Suprapubic skin (tissue), 4 donors: Measurements from ENCODE around the gene INPP5F. TPM values are rescaled to one million over a fixed set of nuclear protein-coding genes. Genes with fewer than 3 reads are reported as not detected.

ENCODE experiments used
- DNase-seq, 2 donors: peaks; one replicate each; pipeline ENCODE4 v3.0.0-alpha.2; 2019; ENCODE audit warnings: low spot score in 2 of 2
- H3K27ac ChIP-seq: fragments of 200-600 bp; sonication (generic); one replicate; pipeline ENCODE4 v1.5.1; 2019
- H3K27me3 ChIP-seq: fragments of 200-600 bp; sonication (generic); one replicate; pipeline ENCODE4 v1.5.1; 2019
- H3K36me3 ChIP-seq: fragments of 200-600 bp; sonication (generic); one replicate; pipeline ENCODE4 v1.5.1; 2019
- H3K4me1 ChIP-seq: fragments of 200-600 bp; sonication (generic); one replicate; pipeline ENCODE4 v1.5.1; 2019
- H3K4me3 ChIP-seq: fragments of 200-600 bp; sonication (generic); one replicate; pipeline ENCODE4 v1.5.1; 2019; ENCODE audit warnings: mild to moderate bottlenecking
- H3K9me3 ChIP-seq: fragments of 200-600 bp; sonication (generic); one replicate; pipeline ENCODE4 v1.5.1; 2019
- CTCF ChIP-seq, 2 donors: fragments of 200-600 bp in 1 of 2; fragments of 450-650 bp in 1 of 2; sonication (generic) in 1 of 2; IDR thresholded peaks; one replicate each; pipeline ENCODE4 v1.5.1; 2016 to 2019; ENCODE audit warnings: antibody characterized with exemption in 2 of 2, mild to moderate bottlenecking in 1 of 2, moderate library complexity in 1 of 2
- EP300 ChIP-seq: sonication (generic); formaldehyde crosslinking; IDR thresholded peaks from one replicate; pipeline ENCODE4 v1.6.1; 2017; ENCODE audit warnings: antibody characterized with exemption
- POLR2A ChIP-seq, 2 donors: fragments of 450-650 bp; IDR thresholded peaks; one replicate each; pipeline ENCODE4 v1.6.1; 2017; ENCODE audit warnings: antibody characterized with exemption in 2 of 2, mild to moderate bottlenecking in 2 of 2, moderate library complexity in 2 of 2
- POLR2AphosphoS5 ChIP-seq, 3 donors: sonication (generic); formaldehyde crosslinking; IDR thresholded peaks; one replicate each; pipeline ENCODE4 v1.6.1; 2017; ENCODE audit warnings: antibody characterized with exemption in 3 of 3
- WGBS: methylation state at CpG from one replicate; pipeline ENCODE4 v1.1.5; 2018; 5-methylcytosine and 5-hydroxymethylcytosine counted together
- total RNA-seq, 4 donors: library from RNA; depleted of rRNA; stranded (reverse); fragments of >200 nt; gene quantifications; one replicate each; pipeline ENCODE4 v1.1.0, GENCODE V29; 2016

INPP5F gene
- total RNA-seq, 4 donors from 2014 or later: 16.1 to 38.6 (median 19.3) TPM

- WGBS: 35% methylated on average over 4 of the region's 4 CpGs
- no peak for DNase-seq
- Histone ChIP-seq H3K27me3 (no peaks in the 10 kb centered on the region), H3K4me3 (no peak overlapping the region), H3K4me1 (peaks cover 36% of the 10 kb centered on the region), H3K9me3 (no peaks in the 10 kb centered on the region), H3K36me3 (peaks cover 28% of the 10 kb centered on the region), H3K27ac (peak overlapping the region; percentile 81)
- no peak for TF ChIP-seq POLR2A (IDR thresholded peaks at IDR 0.05)
- no peak for TF ChIP-seq POLR2AphosphoS5 (IDR thresholded peaks at IDR 0.05)
- TF ChIP-seq CTCF (IDR thresholded peaks at IDR 0.05): no peak
- TF ChIP-seq EP300: no peak
Observed at GRCh38 chr10:119680050-119680449, 45.8 kb upstream of the INPP5F start.

- no peak overlapping the region for H3K4me3 ChIP-seq
- peaks cover 24% of the 10 kb centered on the region for H3K36me3 ChIP-seq
- WGBS: 36% methylated on average over 9 of the region's 9 CpGs
- H3K4me1 ChIP-seq: peaks cover 36% of the 10 kb centered on the region
- no peaks in the 10 kb centered on the region for H3K9me3 ChIP-seq
- no peaks in the 10 kb centered on the region for H3K27me3 ChIP-seq
- H3K27ac ChIP-seq: peak overlapping the region; percentile 81
- TF ChIP-seq POLR2A (IDR thresholded peaks at IDR 0.05) (no peak), CTCF (IDR thresholded peaks at IDR 0.05) (no peak), EP300 (no peak), POLR2AphosphoS5 (IDR thresholded peaks at IDR 0.05) (no peak)
- DNase-seq: no peak
Observed at GRCh38 chr10:119680650-119681081, 45.2 kb upstream of the INPP5F start.

- peaks cover 24% of the 10 kb centered on the region for H3K4me1 ChIP-seq
- WGBS: 20% methylated on average over 22 of the region's 24 CpGs
- peak in 1 of 2 donors; percentile 84 for DNase-seq
- no peaks in the 10 kb centered on the region for H3K36me3 ChIP-seq
- peak overlapping the region; percentile 25 for H3K4me3 ChIP-seq
- no peaks in the 10 kb centered on the region for H3K9me3 ChIP-seq
- H3K27me3 ChIP-seq: no peaks in the 10 kb centered on the region
- peak overlapping the region; percentile 69 for H3K27ac ChIP-seq
- TF ChIP-seq CTCF (IDR thresholded peaks at IDR 0.05): peak; percentile 87 to 91
- TF ChIP-seq POLR2A (IDR thresholded peaks at IDR 0.05): no peak
- peak in 1 of 3 donors; percentile 26 for TF ChIP-seq POLR2AphosphoS5 (IDR thresholded peaks at IDR 0.05)
Observed at GRCh38 chr10:119686465-119687191, 39.2 kb upstream of the INPP5F start.

GRCh38 chr10:119687192-119688032 lies 38.4 kb upstream of the INPP5F start:
- WGBS: 51% methylated on average over 10 of the region's 10 CpGs
- DNase-seq: no peak
- H3K9me3 ChIP-seq: no peaks in the 10 kb centered on the region
- no peaks in the 10 kb centered on the region for H3K27me3 ChIP-seq
- no peaks in the 10 kb centered on the region for H3K36me3 ChIP-seq
- H3K4me1 ChIP-seq: peaks cover 18% of the 10 kb centered on the region
- H3K4me3 ChIP-seq: peak overlapping the region; percentile 25
- TF ChIP-seq EP300 (no peak), POLR2AphosphoS5 (IDR thresholded peaks at IDR 0.05) (no peak), CTCF (IDR thresholded peaks at IDR 0.05) (no peak), POLR2A (IDR thresholded peaks at IDR 0.05) (no peak)
- peak overlapping the region; percentile 69 for H3K27ac ChIP-seq

GRCh38 chr10:119688033-119688508 lies 37.8 kb upstream of the INPP5F start:
- 50% methylated on average over 4 of the region's 4 CpGs for WGBS
- Histone ChIP-seq H3K27me3 (no peaks in the 10 kb centered on the region), H3K27ac (no peak overlapping the region), H3K9me3 (no peaks in the 10 kb centered on the region), H3K4me3 (no peak overlapping the region), H3K4me1 (peaks cover 11% of the 10 kb centered on the region), H3K36me3 (no peaks in the 10 kb centered on the region)
- no peak for DNase-seq
- no peak for TF ChIP-seq CTCF (IDR thresholded peaks at IDR 0.05)
- no peak for TF ChIP-seq POLR2AphosphoS5 (IDR thresholded peaks at IDR 0.05)
- no peak for TF ChIP-seq EP300
- no peak for TF ChIP-seq POLR2A (IDR thresholded peaks at IDR 0.05)
